ENCODE results near the gene DOP1B.

DNA sequence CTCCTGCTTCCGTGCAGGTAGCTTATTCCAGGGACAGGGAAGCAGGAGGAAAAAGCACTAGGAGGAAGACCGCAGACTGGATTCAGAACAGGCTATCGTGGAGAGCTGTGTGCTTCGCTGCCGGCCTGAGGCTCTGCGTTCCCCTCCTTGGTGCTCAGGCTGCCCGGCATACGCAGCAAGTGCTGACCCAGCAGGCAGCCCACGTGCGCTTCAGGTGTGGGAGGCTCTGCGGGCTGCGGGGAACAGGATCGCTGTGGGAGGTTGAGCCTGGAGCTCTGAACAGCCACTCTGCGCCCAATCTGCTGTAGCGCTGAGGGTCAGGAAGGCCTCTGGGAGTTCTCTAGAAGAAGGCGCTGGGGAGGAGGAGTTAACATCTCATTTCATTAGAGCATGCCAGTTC lies 27.9 kb downstream of the DOP1B start:
- TF ChIP-seq, protein P1, sequence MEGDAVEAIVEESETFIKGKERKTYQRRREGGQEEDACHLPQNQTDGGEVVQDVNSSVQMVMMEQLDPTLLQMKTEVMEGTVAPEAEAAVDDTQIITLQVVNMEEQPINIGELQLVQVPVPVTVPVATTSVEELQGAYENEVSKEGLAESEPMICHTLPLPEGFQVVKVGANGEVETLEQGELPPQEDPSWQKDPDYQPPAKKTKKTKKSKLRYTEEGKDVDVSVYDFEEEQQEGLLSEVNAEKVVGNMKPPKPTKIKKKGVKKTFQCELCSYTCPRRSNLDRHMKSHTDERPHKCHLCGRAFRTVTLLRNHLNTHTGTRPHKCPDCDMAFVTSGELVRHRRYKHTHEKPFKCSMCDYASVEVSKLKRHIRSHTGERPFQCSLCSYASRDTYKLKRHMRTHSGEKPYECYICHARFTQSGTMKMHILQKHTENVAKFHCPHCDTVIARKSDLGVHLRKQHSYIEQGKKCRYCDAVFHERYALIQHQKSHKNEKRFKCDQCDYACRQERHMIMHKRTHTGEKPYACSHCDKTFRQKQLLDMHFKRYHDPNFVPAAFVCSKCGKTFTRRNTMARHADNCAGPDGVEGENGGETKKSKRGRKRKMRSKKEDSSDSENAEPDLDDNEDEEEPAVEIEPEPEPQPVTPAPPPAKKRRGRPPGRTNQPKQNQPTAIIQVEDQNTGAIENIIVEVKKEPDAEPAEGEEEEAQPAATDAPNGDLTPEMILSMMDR (conservative IDR thresholded peaks at IDR 0.05): no peak
- no peak for TF ChIP-seq ZFX (IDR thresholded peaks at IDR 0.05)

Measured in C4-2B (cell line).